Measurements from ENCODE around the gene TMEM135. TPM values are rescaled to one million over a fixed set of nuclear protein-coding genes. Genes with fewer than 3 reads are reported as not detected.

Gene TMEM135
- polyA plus RNA-seq, 1 of the 3 experiments (the other 2 are of a cell fraction), result 3.0 TPM

DNA sequence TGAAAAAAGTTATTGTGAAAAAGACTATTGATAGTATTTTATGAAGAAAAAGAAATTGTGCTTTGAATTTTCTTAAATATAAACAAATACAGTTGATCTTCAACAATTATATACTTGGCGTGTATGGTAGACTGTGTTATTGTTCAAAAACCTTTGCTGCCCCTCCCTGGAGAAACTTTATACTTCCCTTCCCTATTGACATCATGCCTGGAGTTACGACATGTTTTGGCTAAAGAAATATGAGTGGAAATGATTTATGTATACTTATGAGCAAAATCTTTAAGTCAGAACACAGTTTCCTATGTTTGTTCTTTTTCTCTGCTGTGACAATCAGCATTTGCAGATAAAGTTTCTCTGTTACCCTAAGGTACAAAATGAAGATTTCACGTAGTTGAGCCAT lies 243.8 kb downstream of the TMEM135 start:
- H3K9ac ChIP-seq, result no peak overlapping the region
- no peaks in the 10 kb centered on the region for H3K27me3 ChIP-seq (ENCODE audit: insufficient read depth)
- WGBS (ENCODE audit: low lambda C conversion rate), result 96% methylated on average over 3 of the region's 3 CpGs
- H3F3A ChIP-seq (replicated peaks; ENCODE audit: insufficient read depth), result no peaks in the 10 kb centered on the region
- no peaks in the 10 kb centered on the region for H3K9me3 ChIP-seq
- H3K4me1 ChIP-seq (ENCODE audit: control insufficient read depth in 1 of 2, insufficient read depth in 2 of 2, low read depth in 1 of 2, low read length in 1 of 2), result peaks cover 0 to 9% of the 10 kb centered on the region in 2 experiments; a peak in 1 of 4 replicates
- no peak overlapping the region for H2AFZ ChIP-seq (ENCODE audit: low read depth)
- no peak overlapping the region for H3K4me2 ChIP-seq
- no peak overlapping the region for H3K27ac ChIP-seq (ENCODE audit: low read depth in 2 of 2, low read length in 1 of 2)
- POLR2A ChIA-PET, result no interaction called here
- DNase-seq, result no peak
- no peaks in the 10 kb centered on the region for H3K36me3 ChIP-seq (replicated peaks in 1 of 2; ENCODE audit: control insufficient read depth in 1 of 2, insufficient read depth in 2 of 2, low read length in 1 of 2)
- H3K79me2 ChIP-seq (ENCODE audit: insufficient read depth), result no peaks in the 10 kb centered on the region
- TF ChIP-seq, protein P1, sequence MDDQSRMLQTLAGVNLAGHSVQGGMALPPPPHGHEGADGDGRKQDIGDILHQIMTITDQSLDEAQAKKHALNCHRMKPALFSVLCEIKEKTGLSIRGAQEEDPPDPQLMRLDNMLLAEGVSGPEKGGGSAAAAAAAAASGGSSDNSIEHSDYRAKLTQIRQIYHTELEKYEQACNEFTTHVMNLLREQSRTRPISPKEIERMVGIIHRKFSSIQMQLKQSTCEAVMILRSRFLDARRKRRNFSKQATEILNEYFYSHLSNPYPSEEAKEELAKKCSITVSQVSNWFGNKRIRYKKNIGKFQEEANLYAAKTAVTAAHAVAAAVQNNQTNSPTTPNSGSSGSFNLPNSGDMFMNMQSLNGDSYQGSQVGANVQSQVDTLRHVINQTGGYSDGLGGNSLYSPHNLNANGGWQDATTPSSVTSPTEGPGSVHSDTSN (IDR thresholded peaks at IDR 0.05), result no peak
- TF ChIP-seq, protein P2, sequence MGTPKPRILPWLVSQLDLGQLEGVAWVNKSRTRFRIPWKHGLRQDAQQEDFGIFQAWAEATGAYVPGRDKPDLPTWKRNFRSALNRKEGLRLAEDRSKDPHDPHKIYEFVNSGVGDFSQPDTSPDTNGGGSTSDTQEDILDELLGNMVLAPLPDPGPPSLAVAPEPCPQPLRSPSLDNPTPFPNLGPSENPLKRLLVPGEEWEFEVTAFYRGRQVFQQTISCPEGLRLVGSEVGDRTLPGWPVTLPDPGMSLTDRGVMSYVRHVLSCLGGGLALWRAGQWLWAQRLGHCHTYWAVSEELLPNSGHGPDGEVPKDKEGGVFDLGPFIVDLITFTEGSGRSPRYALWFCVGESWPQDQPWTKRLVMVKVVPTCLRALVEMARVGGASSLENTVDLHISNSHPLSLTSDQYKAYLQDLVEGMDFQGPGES (IDR thresholded peaks at IDR 0.05; ENCODE audit: low read depth, low read length), result no peak
- TF ChIP-seq GABPA (IDR thresholded peaks at IDR 0.05; ENCODE audit: low read depth) (no peak), POLR2AphosphoS5 (IDR thresholded peaks at IDR 0.05; ENCODE audit: low read depth, low read length) (no peak), SMC3 (IDR thresholded peaks at IDR 0.05; ENCODE audit: low read depth, low read length) (peak; percentile 27), FOXJ3 (CRISPR knock-in tag; IDR thresholded peaks at IDR 0.05) (no peak), MXI1 (IDR thresholded peaks at IDR 0.05; ENCODE audit: low read depth, low read length) (no peak), GATA2 (CRISPR knock-in tag; IDR thresholded peaks at IDR 0.05) (no peak), NRF1 (IDR thresholded peaks at IDR 0.05; ENCODE audit: low read depth, low read length) (no peak), FOSL2 (IDR thresholded peaks at IDR 0.05; ENCODE audit: borderline replicate concordance, low read depth) (no peak), RAD21 (IDR thresholded peaks at IDR 0.05; ENCODE audit: low read length) (peak; percentile 41), JUND (IDR thresholded peaks at IDR 0.05) (no peak), RFX5 (IDR thresholded peaks at IDR 0.05; ENCODE audit: low read length) (no peak), NFIC (IDR thresholded peaks at IDR 0.05; ENCODE audit: borderline replicate concordance) (no peak)
- TF ChIP-seq, protein P3, sequence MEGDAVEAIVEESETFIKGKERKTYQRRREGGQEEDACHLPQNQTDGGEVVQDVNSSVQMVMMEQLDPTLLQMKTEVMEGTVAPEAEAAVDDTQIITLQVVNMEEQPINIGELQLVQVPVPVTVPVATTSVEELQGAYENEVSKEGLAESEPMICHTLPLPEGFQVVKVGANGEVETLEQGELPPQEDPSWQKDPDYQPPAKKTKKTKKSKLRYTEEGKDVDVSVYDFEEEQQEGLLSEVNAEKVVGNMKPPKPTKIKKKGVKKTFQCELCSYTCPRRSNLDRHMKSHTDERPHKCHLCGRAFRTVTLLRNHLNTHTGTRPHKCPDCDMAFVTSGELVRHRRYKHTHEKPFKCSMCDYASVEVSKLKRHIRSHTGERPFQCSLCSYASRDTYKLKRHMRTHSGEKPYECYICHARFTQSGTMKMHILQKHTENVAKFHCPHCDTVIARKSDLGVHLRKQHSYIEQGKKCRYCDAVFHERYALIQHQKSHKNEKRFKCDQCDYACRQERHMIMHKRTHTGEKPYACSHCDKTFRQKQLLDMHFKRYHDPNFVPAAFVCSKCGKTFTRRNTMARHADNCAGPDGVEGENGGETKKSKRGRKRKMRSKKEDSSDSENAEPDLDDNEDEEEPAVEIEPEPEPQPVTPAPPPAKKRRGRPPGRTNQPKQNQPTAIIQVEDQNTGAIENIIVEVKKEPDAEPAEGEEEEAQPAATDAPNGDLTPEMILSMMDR (IDR thresholded peaks at IDR 0.05), result peak; percentile 45
- TF ChIP-seq, protein P4, sequence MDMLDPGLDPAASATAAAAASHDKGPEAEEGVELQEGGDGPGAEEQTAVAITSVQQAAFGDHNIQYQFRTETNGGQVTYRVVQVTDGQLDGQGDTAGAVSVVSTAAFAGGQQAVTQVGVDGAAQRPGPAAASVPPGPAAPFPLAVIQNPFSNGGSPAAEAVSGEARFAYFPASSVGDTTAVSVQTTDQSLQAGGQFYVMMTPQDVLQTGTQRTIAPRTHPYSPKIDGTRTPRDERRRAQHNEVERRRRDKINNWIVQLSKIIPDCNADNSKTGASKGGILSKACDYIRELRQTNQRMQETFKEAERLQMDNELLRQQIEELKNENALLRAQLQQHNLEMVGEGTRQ (IDR thresholded peaks at IDR 0.05; ENCODE audit: borderline replicate concordance, low read depth, low read length), result no peak
- TF ChIP-seq, protein P5, sequence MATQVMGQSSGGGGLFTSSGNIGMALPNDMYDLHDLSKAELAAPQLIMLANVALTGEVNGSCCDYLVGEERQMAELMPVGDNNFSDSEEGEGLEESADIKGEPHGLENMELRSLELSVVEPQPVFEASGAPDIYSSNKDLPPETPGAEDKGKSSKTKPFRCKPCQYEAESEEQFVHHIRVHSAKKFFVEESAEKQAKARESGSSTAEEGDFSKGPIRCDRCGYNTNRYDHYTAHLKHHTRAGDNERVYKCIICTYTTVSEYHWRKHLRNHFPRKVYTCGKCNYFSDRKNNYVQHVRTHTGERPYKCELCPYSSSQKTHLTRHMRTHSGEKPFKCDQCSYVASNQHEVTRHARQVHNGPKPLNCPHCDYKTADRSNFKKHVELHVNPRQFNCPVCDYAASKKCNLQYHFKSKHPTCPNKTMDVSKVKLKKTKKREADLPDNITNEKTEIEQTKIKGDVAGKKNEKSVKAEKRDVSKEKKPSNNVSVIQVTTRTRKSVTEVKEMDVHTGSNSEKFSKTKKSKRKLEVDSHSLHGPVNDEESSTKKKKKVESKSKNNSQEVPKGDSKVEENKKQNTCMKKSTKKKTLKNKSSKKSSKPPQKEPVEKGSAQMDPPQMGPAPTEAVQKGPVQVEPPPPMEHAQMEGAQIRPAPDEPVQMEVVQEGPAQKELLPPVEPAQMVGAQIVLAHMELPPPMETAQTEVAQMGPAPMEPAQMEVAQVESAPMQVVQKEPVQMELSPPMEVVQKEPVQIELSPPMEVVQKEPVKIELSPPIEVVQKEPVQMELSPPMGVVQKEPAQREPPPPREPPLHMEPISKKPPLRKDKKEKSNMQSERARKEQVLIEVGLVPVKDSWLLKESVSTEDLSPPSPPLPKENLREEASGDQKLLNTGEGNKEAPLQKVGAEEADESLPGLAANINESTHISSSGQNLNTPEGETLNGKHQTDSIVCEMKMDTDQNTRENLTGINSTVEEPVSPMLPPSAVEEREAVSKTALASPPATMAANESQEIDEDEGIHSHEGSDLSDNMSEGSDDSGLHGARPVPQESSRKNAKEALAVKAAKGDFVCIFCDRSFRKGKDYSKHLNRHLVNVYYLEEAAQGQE (IDR thresholded peaks at IDR 0.05; ENCODE audit: low read depth, low read length), result no peak
- TF ChIP-seq, protein P6, sequence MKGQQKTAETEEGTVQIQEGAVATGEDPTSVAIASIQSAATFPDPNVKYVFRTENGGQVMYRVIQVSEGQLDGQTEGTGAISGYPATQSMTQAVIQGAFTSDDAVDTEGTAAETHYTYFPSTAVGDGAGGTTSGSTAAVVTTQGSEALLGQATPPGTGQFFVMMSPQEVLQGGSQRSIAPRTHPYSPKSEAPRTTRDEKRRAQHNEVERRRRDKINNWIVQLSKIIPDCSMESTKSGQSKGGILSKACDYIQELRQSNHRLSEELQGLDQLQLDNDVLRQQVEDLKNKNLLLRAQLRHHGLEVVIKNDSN (IDR thresholded peaks at IDR 0.05; ENCODE audit: borderline replicate concordance, low read depth), result no peak
- CTCF ChIA-PET, result interaction anchor here (1.8 kb wide), 1 partner anchor 342 kb away, joined by 7 read pairs; no protein-coding TSS in a partner anchor
- H4K20me1 ChIP-seq (ENCODE audit: insufficient read depth), result no peaks in the 10 kb centered on the region
- no peaks in the 10 kb centered on the region for H3K9me2 ChIP-seq
- no peak overlapping the region for H3K4me3 ChIP-seq (ENCODE audit: low read depth in 2 of 2, low read length in 1 of 2)

All from SK-N-SH (cell line).